Body of pancreas (tissue), 4 donors: ENCODE measurements around the gene EGF.

Source experiments
- CTCF ChIP-seq, 7 experiments: fragments of 450-650 bp in 4 of 7; fragments of 200-600 bp in 3 of 7; sonication (generic) in 3 of 7; IDR thresholded peaks; one replicate each; pipeline ENCODE4 v1.5.1; 2016 to 2019; ENCODE audit warnings: antibody characterized with exemption in 7 of 7
- POLR2A ChIP-seq, 3 donors: fragments of 450-650 bp; IDR thresholded peaks; one replicate each; pipeline ENCODE4 v1.6.1; 2016; ENCODE audit warnings: antibody characterized with exemption in 3 of 3, mild to moderate bottlenecking in 2 of 3

GRCh38 chr4:109978704-109979454 is 66.2 kb downstream of the EGF start:
- TF ChIP-seq POLR2A (IDR thresholded peaks at IDR 0.05) (no peak), CTCF (IDR thresholded peaks at IDR 0.05) (no peak)
